ENCODE results near the gene GCDH. TPM values are rescaled to one million over a fixed set of nuclear protein-coding genes. Genes with fewer than 3 reads are reported as not detected.
A peak's percentile ranks its signal among the peaks of the same experiment; 100 is the strongest.
"Not testable (repeated sequence)": the region's sequence is repeated elsewhere in the genome, so short reads cannot be mapped to it uniquely, and the experiment has no call there.

Gene GCDH
- total RNA-seq, 1 experiment from 2014 or later = 53.2 TPM

DNA sequence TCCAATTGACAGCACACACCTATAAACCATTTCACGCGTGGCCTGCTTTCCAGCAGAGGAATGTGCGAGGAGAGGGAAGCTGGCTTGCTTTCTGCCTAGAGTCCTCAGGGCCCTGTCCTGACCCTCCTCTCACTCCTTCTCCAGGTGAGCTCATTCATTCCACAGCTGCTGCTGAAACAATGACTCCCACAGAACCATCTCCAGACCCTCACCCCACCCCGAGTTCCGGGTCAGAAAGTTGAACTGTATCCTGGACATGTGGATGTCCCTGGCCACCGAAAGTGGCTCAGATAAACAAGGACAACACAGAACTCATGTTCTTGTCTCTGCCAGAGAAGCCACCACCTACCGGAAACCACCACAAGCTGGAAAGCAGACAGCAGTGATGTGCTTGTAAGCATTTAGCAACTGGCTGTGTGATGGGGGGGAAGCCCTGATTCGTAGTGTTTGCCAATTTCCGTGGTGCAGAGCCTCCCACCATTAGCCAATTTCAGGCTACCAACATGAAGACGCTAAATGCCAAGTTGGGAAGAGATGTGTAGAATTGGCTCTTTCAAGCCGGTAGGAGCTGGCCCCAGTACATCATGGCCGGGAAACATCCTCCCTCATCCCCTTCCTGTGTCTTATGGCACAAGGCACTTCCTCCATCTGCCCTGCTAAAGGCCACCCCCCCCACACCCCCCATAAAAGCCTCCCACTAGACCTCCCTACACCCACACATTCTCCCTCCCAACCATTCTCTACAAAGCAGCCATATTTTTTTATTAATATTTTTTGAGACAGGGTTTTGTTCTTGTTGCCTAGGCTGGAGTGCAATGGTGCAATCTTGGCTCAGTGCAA is 23.1 kb downstream of the GCDH start:
- Histone ChIP-seq H2AK5ac (ENCODE audit: insufficient read length, low read length) (no peak overlapping the region), H3K4me1 (ENCODE audit: insufficient read depth, low read length) (peaks cover 4% of the 10 kb centered on the region; the same call in 1 of the 2 replicates), H3K9ac (ENCODE audit: extremely low read depth, insufficient read length, low read length) (no peak overlapping the region), H3K9me3 (ENCODE audit: control insufficient read depth, low read depth, low read length) (no peaks in the 10 kb centered on the region), H3K79me1 (ENCODE audit: insufficient read depth, low read depth, low read length, poor library complexity, severe bottlenecking) (no peaks in the 10 kb centered on the region), H3K23ac (ENCODE audit: insufficient read length, low read depth, low read length) (no peak overlapping the region), H3K18ac (ENCODE audit: insufficient read length, low read depth, low read length) (peak overlapping the region; percentile 31), H3K56ac (ENCODE audit: insufficient read length, low read depth, low read length) (no peak overlapping the region), H2AFZ (ENCODE audit: low read length) (no peak overlapping the region), H4K5ac (ENCODE audit: insufficient read length, low read depth, low read length) (no peak overlapping the region), H4K8ac (replicated peaks; ENCODE audit: insufficient read length, low read depth, low read length) (no peak overlapping the region), H3K27ac (ENCODE audit: insufficient read length, low read depth, low read length) (no peak overlapping the region), H3K4me2 (ENCODE audit: insufficient read depth, insufficient read length, low read length) (no peak overlapping the region), H4K91ac (ENCODE audit: insufficient read length, low read depth, low read length) (no peak overlapping the region), H3K14ac (ENCODE audit: insufficient read depth, low read length) (no peak overlapping the region), H2BK15ac (ENCODE audit: low read depth, low read length) (no peak overlapping the region), H2BK20ac (ENCODE audit: low read depth, low read length, poor library complexity, severe bottlenecking) (no peak overlapping the region), H3K23me2 (ENCODE audit: insufficient read length, low read depth, low read length, poor library complexity, severe bottlenecking) (no peaks in the 10 kb centered on the region), H4K20me1 (ENCODE audit: control insufficient read depth, insufficient read depth, insufficient read length) (no peaks in the 10 kb centered on the region), H3K27me3 (ENCODE audit: insufficient read depth, low read length) (peaks cover 5% of the 10 kb centered on the region; the same call in 1 of the 2 replicates), H2BK12ac (ENCODE audit: insufficient read length, low read depth, low read length) (no peak overlapping the region), H3K79me2 (ENCODE audit: insufficient read depth, low read length) (no peaks in the 10 kb centered on the region), H2BK120ac (ENCODE audit: low read depth, low read length, poor library complexity, severe bottlenecking) (no peak overlapping the region), H3T11ph (ENCODE audit: low read length) (no peak overlapping the region), H2BK5ac (ENCODE audit: insufficient read length, low read length) (no peak overlapping the region), H3K4ac (ENCODE audit: low read depth, low read length) (no peak overlapping the region)
- Mint-ChIP-seq H3K4me3 (peak overlapping the region in 1 of 2 experiments; percentile 69; a peak in 3 of 5 replicates), H3K27me3 (ENCODE audit: low read depth) (peaks cover 20% of the 10 kb centered on the region), H3K27ac (peak overlapping the region; percentile 86 to 99 (median 96)), H3K4me1 (peaks cover 20 to 30% of the 10 kb centered on the region in 2 experiments), H3K9me3 (peaks cover 7% of the 10 kb centered on the region in 2 experiments), H3K36me3 (ENCODE audit: insufficient read depth in 1 of 3, low read depth in 3 of 3) (peaks cover 0 to 1% (median 0%) of the 10 kb centered on the region in 3 experiments; a peak in 2 of 7 replicates)
- TF ChIP-seq, protein P1, sequence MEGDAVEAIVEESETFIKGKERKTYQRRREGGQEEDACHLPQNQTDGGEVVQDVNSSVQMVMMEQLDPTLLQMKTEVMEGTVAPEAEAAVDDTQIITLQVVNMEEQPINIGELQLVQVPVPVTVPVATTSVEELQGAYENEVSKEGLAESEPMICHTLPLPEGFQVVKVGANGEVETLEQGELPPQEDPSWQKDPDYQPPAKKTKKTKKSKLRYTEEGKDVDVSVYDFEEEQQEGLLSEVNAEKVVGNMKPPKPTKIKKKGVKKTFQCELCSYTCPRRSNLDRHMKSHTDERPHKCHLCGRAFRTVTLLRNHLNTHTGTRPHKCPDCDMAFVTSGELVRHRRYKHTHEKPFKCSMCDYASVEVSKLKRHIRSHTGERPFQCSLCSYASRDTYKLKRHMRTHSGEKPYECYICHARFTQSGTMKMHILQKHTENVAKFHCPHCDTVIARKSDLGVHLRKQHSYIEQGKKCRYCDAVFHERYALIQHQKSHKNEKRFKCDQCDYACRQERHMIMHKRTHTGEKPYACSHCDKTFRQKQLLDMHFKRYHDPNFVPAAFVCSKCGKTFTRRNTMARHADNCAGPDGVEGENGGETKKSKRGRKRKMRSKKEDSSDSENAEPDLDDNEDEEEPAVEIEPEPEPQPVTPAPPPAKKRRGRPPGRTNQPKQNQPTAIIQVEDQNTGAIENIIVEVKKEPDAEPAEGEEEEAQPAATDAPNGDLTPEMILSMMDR (conservative IDR thresholded peaks at IDR 0.05) = no peak
- no CpG with 5 or more reads among the region's 12 CpGs for WGBS (ENCODE audit: extremely low coverage, insufficient read length, low lambda C conversion rate)
- DNase-seq = no peak

DNA sequence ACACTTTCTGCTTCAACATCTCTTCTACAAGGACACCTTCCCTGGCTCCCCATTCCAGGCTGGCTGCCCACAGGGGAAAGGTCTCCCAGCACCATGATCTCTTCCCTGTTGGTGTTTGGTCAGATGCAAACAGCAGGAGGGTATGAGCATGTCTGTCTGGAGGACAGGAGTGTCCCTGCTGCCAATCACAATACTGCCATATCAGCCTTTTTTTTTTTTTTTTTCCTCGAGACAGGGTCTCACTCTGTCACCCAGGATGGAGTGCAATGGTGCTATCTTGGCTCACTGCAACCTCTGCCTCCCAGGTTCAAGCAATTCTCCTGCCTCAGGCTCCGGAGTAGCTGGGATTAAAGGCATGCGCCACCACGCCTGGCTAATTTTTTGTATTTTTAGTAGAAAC is 24.9 kb downstream of the GCDH start:
- H2BK12ac ChIP-seq (ENCODE audit: insufficient read length, low read depth, low read length); H2AFZ ChIP-seq (ENCODE audit: low read length); H3K79me1 ChIP-seq (ENCODE audit: insufficient read depth, low read depth, low read length, poor library complexity, severe bottlenecking); H3K4me3 Mint-ChIP-seq; H3K23me2 ChIP-seq (ENCODE audit: insufficient read length, low read depth, low read length, poor library complexity, severe bottlenecking); H3K4ac ChIP-seq (ENCODE audit: low read depth, low read length); H3T11ph ChIP-seq (ENCODE audit: low read length); H3K27ac ChIP-seq (ENCODE audit: insufficient read length, low read depth, low read length); H3K4me2 ChIP-seq (ENCODE audit: insufficient read depth, insufficient read length, low read length); H3K27me3 ChIP-seq (ENCODE audit: insufficient read depth, low read length); H3K9ac ChIP-seq (ENCODE audit: extremely low read depth, insufficient read length, low read length); H2AK5ac ChIP-seq (ENCODE audit: insufficient read length, low read length); H3K79me2 ChIP-seq (ENCODE audit: insufficient read depth, low read length); DNase-seq; H4K5ac ChIP-seq (ENCODE audit: insufficient read length, low read depth, low read length); H3K23ac ChIP-seq (ENCODE audit: insufficient read length, low read depth, low read length); H2BK15ac ChIP-seq (ENCODE audit: low read depth, low read length); H3K14ac ChIP-seq (ENCODE audit: insufficient read depth, low read length); H4K20me1 ChIP-seq (ENCODE audit: control insufficient read depth, insufficient read depth, insufficient read length); H3K18ac ChIP-seq (ENCODE audit: insufficient read length, low read depth, low read length); H3K27ac Mint-ChIP-seq; H3K4me1 ChIP-seq (ENCODE audit: insufficient read depth, low read length); H2BK20ac ChIP-seq (ENCODE audit: low read depth, low read length, poor library complexity, severe bottlenecking); H4K8ac ChIP-seq (replicated peaks; ENCODE audit: insufficient read length, low read depth, low read length); H2BK120ac ChIP-seq (ENCODE audit: low read depth, low read length, poor library complexity, severe bottlenecking); H3K36me3 Mint-ChIP-seq (ENCODE audit: insufficient read depth in 1 of 3, low read depth in 3 of 3); H3K9me3 Mint-ChIP-seq; H4K91ac ChIP-seq (ENCODE audit: insufficient read length, low read depth, low read length); H3K56ac ChIP-seq (ENCODE audit: insufficient read length, low read depth, low read length); H3K9me3 ChIP-seq (ENCODE audit: control insufficient read depth, low read depth, low read length); H2BK5ac ChIP-seq (ENCODE audit: insufficient read length, low read length): not testable (repeated sequence)
- WGBS (ENCODE audit: extremely low coverage, insufficient read length, low lambda C conversion rate) = no CpG with 5 or more reads among the region's 4 CpGs
- H3K4me1 Mint-ChIP-seq = peaks cover 20 to 28% of the 10 kb centered on the region in 2 experiments
- H3K27me3 Mint-ChIP-seq (ENCODE audit: low read depth) = peaks cover 24% of the 10 kb centered on the region

Data from H9 (cell line).